NCI-H774 (cell line): ENCODE measurements around the gene CYP4F3.
A peak's percentile ranks its signal among the peaks of the same experiment; 100 is the strongest.
"Not testable (repeated sequence)": the region's sequence is repeated elsewhere in the genome, so short reads cannot be mapped to it uniquely, and the experiment has no call there.

Experiments
- DNase-seq: peaks from one replicate; lab custom pipeline; 2025; lab: John Stamatoyannopoulos, UW

Gene CYP4F3

GRCh38 chr19:15640294-15640903 lies at the start of gene CYP4F3:
Gene CYP4F3 (plus strand): TSS chr19:15640897. CDS start chr19:15641416, 519 bp downstream.
- peak; percentile 93 for DNase-seq

GRCh38 chr19:15591796-15592195 lies 48.9 kb upstream of the CYP4F3 start:
- no peak for DNase-seq

GRCh38 chr19:15592506-15592905 lies 48.2 kb upstream of the CYP4F3 start:
- not testable (repeated sequence) for DNase-seq

- DNase-seq: not testable (repeated sequence)
These were observed 46.9 kb upstream of the CYP4F3 start for GRCh38 chr19:15593766-15594165.

- DNase-seq: no peak
These were observed 45.6 kb upstream of the CYP4F3 start for GRCh38 chr19:15595069-15595468.

GRCh38 chr19:15607978-15608925 lies 32.4 kb upstream of the CYP4F3 start:
- not testable (repeated sequence) for DNase-seq

- DNase-seq: no peak
These were observed 31.4 kb upstream of the CYP4F3 start for GRCh38 chr19:15609261-15609660.

- DNase-seq: no peak
These were observed 28.4 kb upstream of the CYP4F3 start for GRCh38 chr19:15612342-15612741.

- no peak for DNase-seq
These were observed 27.4 kb upstream of the CYP4F3 start for GRCh38 chr19:15613338-15613737.

GRCh38 chr19:15614507-15615379 lies 26.0 kb upstream of the CYP4F3 start, which contains the start of gene CYP4F8:
Gene CYP4F8 (plus strand): TSS chr19:15615218. CDS start chr19:15615617, 399 bp downstream.
- no peak for DNase-seq

GRCh38 chr19:15615526-15615925 lies 25.2 kb upstream of the CYP4F3 start:
- DNase-seq: no peak

- no peak for DNase-seq
These were observed 24.5 kb upstream of the CYP4F3 start for GRCh38 chr19:15616183-15616582.

GRCh38 chr19:15616627-15617270 lies 23.9 kb upstream of the CYP4F3 start:
- DNase-seq: no peak

- no peak for DNase-seq
These were observed 22.4 kb upstream of the CYP4F3 start for GRCh38 chr19:15618321-15618720.

GRCh38 chr19:15621801-15622200 lies 18.9 kb upstream of the CYP4F3 start:
- DNase-seq: no peak

- DNase-seq: no peak
These were observed 17.7 kb upstream of the CYP4F3 start for GRCh38 chr19:15622991-15623390.

GRCh38 chr19:15623711-15624318 lies 16.9 kb upstream of the CYP4F3 start:
- no peak for DNase-seq

GRCh38 chr19:15628236-15629002 lies 12.3 kb upstream of the CYP4F3 start:
- DNase-seq: no peak

- peak; percentile 82 for DNase-seq
These were observed 11.5 kb upstream of the CYP4F3 start for GRCh38 chr19:15629003-15629880.
